Measurements from ENCODE around the gene CLCNKA.
"Not testable (repeated sequence)": the region's sequence is repeated elsewhere in the genome, so short reads cannot be mapped to it uniquely, and the experiment has no call there.

CLCNKA gene

GRCh38 chr1:16038620-16038912, 16.7 kb downstream of the CLCNKA start:
- FAIRE-seq (no peak), DNase-seq (ENCODE audit: insufficient read length, low spot score) (no peak)
- TF ChIP-seq, protein P1, sequence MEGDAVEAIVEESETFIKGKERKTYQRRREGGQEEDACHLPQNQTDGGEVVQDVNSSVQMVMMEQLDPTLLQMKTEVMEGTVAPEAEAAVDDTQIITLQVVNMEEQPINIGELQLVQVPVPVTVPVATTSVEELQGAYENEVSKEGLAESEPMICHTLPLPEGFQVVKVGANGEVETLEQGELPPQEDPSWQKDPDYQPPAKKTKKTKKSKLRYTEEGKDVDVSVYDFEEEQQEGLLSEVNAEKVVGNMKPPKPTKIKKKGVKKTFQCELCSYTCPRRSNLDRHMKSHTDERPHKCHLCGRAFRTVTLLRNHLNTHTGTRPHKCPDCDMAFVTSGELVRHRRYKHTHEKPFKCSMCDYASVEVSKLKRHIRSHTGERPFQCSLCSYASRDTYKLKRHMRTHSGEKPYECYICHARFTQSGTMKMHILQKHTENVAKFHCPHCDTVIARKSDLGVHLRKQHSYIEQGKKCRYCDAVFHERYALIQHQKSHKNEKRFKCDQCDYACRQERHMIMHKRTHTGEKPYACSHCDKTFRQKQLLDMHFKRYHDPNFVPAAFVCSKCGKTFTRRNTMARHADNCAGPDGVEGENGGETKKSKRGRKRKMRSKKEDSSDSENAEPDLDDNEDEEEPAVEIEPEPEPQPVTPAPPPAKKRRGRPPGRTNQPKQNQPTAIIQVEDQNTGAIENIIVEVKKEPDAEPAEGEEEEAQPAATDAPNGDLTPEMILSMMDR (IDR thresholded peaks at IDR 0.05; ENCODE audit: insufficient read depth, missing control alignments) = no peak

DNA sequence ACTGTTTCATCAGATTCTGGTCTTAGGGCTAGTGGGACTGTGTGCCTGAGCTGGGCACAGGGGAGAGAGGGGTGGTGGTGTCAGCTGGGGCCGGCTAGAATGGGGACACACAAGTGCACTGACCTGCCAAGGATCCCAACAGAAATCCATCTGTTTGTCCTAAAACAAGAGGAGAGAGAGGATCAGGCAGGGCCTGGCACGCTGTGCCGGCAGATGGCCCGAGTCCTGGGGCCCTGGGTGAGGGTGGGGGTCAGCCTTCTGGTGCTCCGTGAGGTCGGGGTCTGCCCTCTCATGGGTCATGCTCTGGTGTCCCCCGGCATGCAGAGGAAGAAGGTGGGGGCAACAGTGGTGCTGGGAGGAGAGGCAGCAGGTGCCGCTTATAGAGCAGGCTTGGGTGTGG, 18.0 kb downstream of the CLCNKA start:
- DNase-seq (ENCODE audit: insufficient read length, low spot score) = not testable (repeated sequence)

GRCh38 chr1:16041200-16041599, 19.4 kb downstream of the CLCNKA start:
- no peak for FAIRE-seq
- TF ChIP-seq, protein P1 (IDR thresholded peaks at IDR 0.05; ENCODE audit: insufficient read depth, missing control alignments) = no peak
- DNase-seq (ENCODE audit: insufficient read length, low spot score) = no peak

More for the DNA sequence above, 18.0 kb downstream of the CLCNKA start:
- FAIRE-seq = not testable (repeated sequence)

- FAIRE-seq = no peak
- TF ChIP-seq, protein P1 (IDR thresholded peaks at IDR 0.05; ENCODE audit: insufficient read depth, missing control alignments) = no peak
- no peak for DNase-seq (ENCODE audit: insufficient read length, low spot score)
Observed at GRCh38 chr1:16042096-16042495, 20.3 kb downstream of the CLCNKA start.

DNA sequence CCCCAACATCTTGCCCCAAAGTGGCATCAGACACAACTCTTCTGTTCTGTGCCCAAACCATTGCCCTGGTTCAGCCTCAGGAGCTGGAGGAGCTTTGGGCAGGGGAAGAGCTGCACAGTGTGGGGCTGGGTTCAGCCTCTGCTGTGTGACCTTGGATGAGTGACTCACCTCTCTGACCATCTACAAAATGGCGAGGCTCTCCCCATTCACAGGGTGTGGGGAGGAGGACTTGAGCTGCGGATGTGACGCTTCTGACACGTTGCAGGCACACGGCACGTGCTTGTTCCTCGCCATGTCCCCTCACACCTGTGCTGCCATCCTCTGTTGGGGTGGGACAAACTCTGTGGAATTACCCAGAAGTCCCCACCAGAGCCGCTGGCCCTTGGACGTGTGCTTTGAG, 20.8 kb downstream of the CLCNKA start:
- not testable (repeated sequence) for FAIRE-seq; DNase-seq (ENCODE audit: insufficient read length, low spot score)

- no peak for DNase-seq (ENCODE audit: insufficient read length, low spot score)
- no peak for FAIRE-seq
- TF ChIP-seq, protein P1 (IDR thresholded peaks at IDR 0.05; ENCODE audit: insufficient read depth, missing control alignments) = no peak
Observed at GRCh38 chr1:16043521-16043920, 21.7 kb downstream of the CLCNKA start, which contains the start of gene CLCNKB. Gene CLCNKB, plus strand, starts transcription at chr1:16043782. Its CDS starts 711 bp downstream, at chr1:16044493.

DNA sequence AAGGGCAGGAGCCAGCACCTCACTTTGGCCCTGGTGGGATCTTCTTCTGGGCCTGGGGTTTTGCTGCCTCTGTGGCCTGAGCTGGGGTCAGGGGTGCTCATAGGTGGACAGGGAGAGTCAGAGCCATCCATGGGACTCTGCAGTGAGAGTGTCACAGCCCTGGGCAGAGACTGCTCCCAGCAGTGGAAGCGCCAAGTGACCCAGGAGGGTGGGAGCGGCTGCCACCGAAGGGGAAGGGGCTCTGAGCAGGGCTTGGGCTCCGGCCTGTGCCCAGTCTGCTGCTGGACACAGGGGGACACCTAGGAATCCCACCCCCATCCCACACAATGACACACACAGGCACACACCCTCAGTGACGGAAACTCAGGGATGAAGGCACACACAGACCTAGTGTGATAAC, 22.1 kb downstream of the CLCNKA start:
- TF ChIP-seq, protein P1 (IDR thresholded peaks at IDR 0.05; ENCODE audit: insufficient read depth, missing control alignments) = no peak
- DNase-seq (ENCODE audit: insufficient read length, low spot score) (no peak), FAIRE-seq (no peak)

- FAIRE-seq = no peak
- TF ChIP-seq, protein P1 (IDR thresholded peaks at IDR 0.05; ENCODE audit: insufficient read depth, missing control alignments) = no peak
- DNase-seq (ENCODE audit: insufficient read length, low spot score) = no peak
Observed at GRCh38 chr1:16046842-16047241, 25.0 kb downstream of the CLCNKA start.
